ENCODE results near the gene PLET1.
A peak's percentile ranks its signal among the peaks of the same experiment; 100 is the strongest.

PLET1 gene

GRCh38 chr11:112247201-112247600, 13.5 kb downstream of the PLET1 start:
- Histone ChIP-seq H3K4me3 (ENCODE audit: low read length in 2 of 2) (no peak overlapping the region), H3K27me3 (ENCODE audit: control insufficient read depth in 1 of 2, insufficient read depth in 2 of 2, low read length in 2 of 2) (no peaks in the 10 kb centered on the region), H3K9ac (ENCODE audit: low read length in 2 of 2) (no peak overlapping the region), H3K9me3 (ENCODE audit: control insufficient read depth in 2 of 2, low read length in 2 of 2) (no peaks in the 10 kb centered on the region), H3K4me1 (ENCODE audit: control insufficient read depth, insufficient read depth, low read length) (no peaks in the 10 kb centered on the region), H3K27ac (ENCODE audit: low read length) (no peak overlapping the region), H3K36me3 (ENCODE audit: control insufficient read depth in 2 of 2, insufficient read depth in 2 of 2, low read length in 2 of 2) (no peaks in the 10 kb centered on the region)

GRCh38 chr11:112241486-112241885, 19.2 kb downstream of the PLET1 start:
- no peak overlapping the region for H3K27ac ChIP-seq (ENCODE audit: low read length)
- no peak overlapping the region for H3K4me3 ChIP-seq (ENCODE audit: low read length in 2 of 2)
- H3K9ac ChIP-seq (ENCODE audit: low read length in 2 of 2): no peak overlapping the region
- H3K36me3 ChIP-seq (ENCODE audit: control insufficient read depth in 2 of 2, insufficient read depth in 2 of 2, low read length in 2 of 2): peaks cover 13 to 15% of the 10 kb centered on the region in 2 donors
- no peaks in the 10 kb centered on the region for H3K27me3 ChIP-seq (ENCODE audit: control insufficient read depth in 1 of 2, insufficient read depth in 2 of 2, low read length in 2 of 2)
- H3K4me1 ChIP-seq (ENCODE audit: control insufficient read depth, insufficient read depth, low read length): no peaks in the 10 kb centered on the region
- no peaks in the 10 kb centered on the region for H3K9me3 ChIP-seq (ENCODE audit: control insufficient read depth in 2 of 2, low read length in 2 of 2)

- Histone ChIP-seq H3K4me3 (ENCODE audit: low read length in 2 of 2) (no peak overlapping the region), H3K4me1 (ENCODE audit: control insufficient read depth, insufficient read depth, low read length) (no peaks in the 10 kb centered on the region), H3K27me3 (ENCODE audit: control insufficient read depth in 1 of 2, insufficient read depth in 2 of 2, low read length in 2 of 2) (no peaks in the 10 kb centered on the region), H3K36me3 (ENCODE audit: control insufficient read depth in 2 of 2, insufficient read depth in 2 of 2, low read length in 2 of 2) (peaks cover 22 to 23% of the 10 kb centered on the region in 2 donors), H3K9me3 (ENCODE audit: control insufficient read depth in 2 of 2, low read length in 2 of 2) (no peaks in the 10 kb centered on the region), H3K27ac (ENCODE audit: low read length) (no peak overlapping the region), H3K9ac (ENCODE audit: low read length in 2 of 2) (no peak overlapping the region)
Observed at GRCh38 chr11:112238041-112238440, 22.6 kb downstream of the PLET1 start.

GRCh38 chr11:112237451-112237850, 23.2 kb downstream of the PLET1 start:
- H3K9ac ChIP-seq (ENCODE audit: low read length in 2 of 2): no peak overlapping the region
- H3K9me3 ChIP-seq (ENCODE audit: control insufficient read depth in 2 of 2, low read length in 2 of 2): no peaks in the 10 kb centered on the region
- H3K27ac ChIP-seq (ENCODE audit: low read length): no peak overlapping the region
- no peak overlapping the region for H3K4me3 ChIP-seq (ENCODE audit: low read length in 2 of 2)
- peaks cover 22 to 25% of the 10 kb centered on the region in 2 donors for H3K36me3 ChIP-seq (ENCODE audit: control insufficient read depth in 2 of 2, insufficient read depth in 2 of 2, low read length in 2 of 2)
- no peaks in the 10 kb centered on the region for H3K4me1 ChIP-seq (ENCODE audit: control insufficient read depth, insufficient read depth, low read length)
- H3K27me3 ChIP-seq (ENCODE audit: control insufficient read depth in 1 of 2, insufficient read depth in 2 of 2, low read length in 2 of 2): no peaks in the 10 kb centered on the region

GRCh38 chr11:112235750-112236390, 24.8 kb downstream of the PLET1 start:
- Histone ChIP-seq H3K27ac (ENCODE audit: low read length) (no peak overlapping the region), H3K4me3 (ENCODE audit: low read length in 2 of 2) (no peak overlapping the region), H3K36me3 (ENCODE audit: control insufficient read depth in 2 of 2, insufficient read depth in 2 of 2, low read length in 2 of 2) (peaks cover 25 to 29% of the 10 kb centered on the region in 2 donors), H3K4me1 (ENCODE audit: control insufficient read depth, insufficient read depth, low read length) (no peaks in the 10 kb centered on the region), H3K9me3 (ENCODE audit: control insufficient read depth in 2 of 2, low read length in 2 of 2) (no peaks in the 10 kb centered on the region), H3K27me3 (ENCODE audit: control insufficient read depth in 1 of 2, insufficient read depth in 2 of 2, low read length in 2 of 2) (no peaks in the 10 kb centered on the region), H3K9ac (ENCODE audit: low read length in 2 of 2) (no peak overlapping the region)

- no peak overlapping the region for H3K9ac ChIP-seq (ENCODE audit: low read length in 2 of 2)
- no peaks in the 10 kb centered on the region for H3K9me3 ChIP-seq (ENCODE audit: control insufficient read depth in 2 of 2, low read length in 2 of 2)
- no peak overlapping the region for H3K4me3 ChIP-seq (ENCODE audit: low read length in 2 of 2)
- H3K36me3 ChIP-seq (ENCODE audit: control insufficient read depth in 2 of 2, insufficient read depth in 2 of 2, low read length in 2 of 2): peaks cover 24 to 32% of the 10 kb centered on the region in 2 donors
- H3K4me1 ChIP-seq (ENCODE audit: control insufficient read depth, insufficient read depth, low read length): peaks cover 8% of the 10 kb centered on the region
- no peak overlapping the region for H3K27ac ChIP-seq (ENCODE audit: low read length)
- H3K27me3 ChIP-seq (ENCODE audit: control insufficient read depth in 1 of 2, insufficient read depth in 2 of 2, low read length in 2 of 2): no peaks in the 10 kb centered on the region
Observed at GRCh38 chr11:112231952-112232351, 28.7 kb downstream of the PLET1 start.

- no peak overlapping the region for H3K9ac ChIP-seq (ENCODE audit: low read length in 2 of 2)
- peaks cover 14% of the 10 kb centered on the region for H3K4me1 ChIP-seq (ENCODE audit: control insufficient read depth, insufficient read depth, low read length)
- no peak overlapping the region for H3K4me3 ChIP-seq (ENCODE audit: low read length in 2 of 2)
- H3K36me3 ChIP-seq (ENCODE audit: control insufficient read depth in 2 of 2, insufficient read depth in 2 of 2, low read length in 2 of 2): peaks cover 14 to 17% of the 10 kb centered on the region in 2 donors
- no peaks in the 10 kb centered on the region for H3K27me3 ChIP-seq (ENCODE audit: control insufficient read depth in 1 of 2, insufficient read depth in 2 of 2, low read length in 2 of 2)
- no peak overlapping the region for H3K27ac ChIP-seq (ENCODE audit: low read length)
- H3K9me3 ChIP-seq (ENCODE audit: control insufficient read depth in 2 of 2, low read length in 2 of 2): no peaks in the 10 kb centered on the region
Observed at GRCh38 chr11:112229746-112230433, 30.8 kb downstream of the PLET1 start.

- Histone ChIP-seq H3K9me3 (ENCODE audit: control insufficient read depth in 2 of 2, low read length in 2 of 2) (no peaks in the 10 kb centered on the region), H3K27ac (ENCODE audit: low read length) (no peak overlapping the region), H3K27me3 (ENCODE audit: control insufficient read depth in 1 of 2, insufficient read depth in 2 of 2, low read length in 2 of 2) (no peaks in the 10 kb centered on the region), H3K4me3 (ENCODE audit: low read length in 2 of 2) (no peak overlapping the region), H3K9ac (ENCODE audit: low read length in 2 of 2) (no peak overlapping the region), H3K4me1 (ENCODE audit: control insufficient read depth, insufficient read depth, low read length) (peaks cover 14% of the 10 kb centered on the region), H3K36me3 (ENCODE audit: control insufficient read depth in 2 of 2, insufficient read depth in 2 of 2, low read length in 2 of 2) (peaks cover 14 to 17% of the 10 kb centered on the region in 2 donors)
Observed at GRCh38 chr11:112229159-112229558, 31.5 kb downstream of the PLET1 start.

- Histone ChIP-seq H3K9ac (ENCODE audit: low read length in 2 of 2) (no peak overlapping the region), H3K4me3 (ENCODE audit: low read length in 2 of 2) (no peak overlapping the region), H3K36me3 (ENCODE audit: control insufficient read depth in 2 of 2, insufficient read depth in 2 of 2, low read length in 2 of 2) (peaks cover 14 to 17% of the 10 kb centered on the region in 2 donors), H3K9me3 (ENCODE audit: control insufficient read depth in 2 of 2, low read length in 2 of 2) (no peaks in the 10 kb centered on the region), H3K4me1 (ENCODE audit: control insufficient read depth, insufficient read depth, low read length) (peaks cover 14% of the 10 kb centered on the region), H3K27me3 (ENCODE audit: control insufficient read depth in 1 of 2, insufficient read depth in 2 of 2, low read length in 2 of 2) (no peaks in the 10 kb centered on the region), H3K27ac (ENCODE audit: low read length) (no peak overlapping the region)
Observed at GRCh38 chr11:112228706-112229105, 32.0 kb downstream of the PLET1 start.

GRCh38 chr11:112227471-112227870, 33.2 kb downstream of the PLET1 start:
- H3K9ac ChIP-seq (ENCODE audit: low read length in 2 of 2): peak overlapping the region; percentile 97 to 100
- no peaks in the 10 kb centered on the region for H3K27me3 ChIP-seq (ENCODE audit: control insufficient read depth in 1 of 2, insufficient read depth in 2 of 2, low read length in 2 of 2)
- no peaks in the 10 kb centered on the region for H3K9me3 ChIP-seq (ENCODE audit: control insufficient read depth in 2 of 2, low read length in 2 of 2)
- H3K27ac ChIP-seq (ENCODE audit: low read length): peak overlapping the region; percentile 99
- H3K36me3 ChIP-seq (ENCODE audit: control insufficient read depth in 2 of 2, insufficient read depth in 2 of 2, low read length in 2 of 2): peaks cover 14 to 16% of the 10 kb centered on the region in 2 donors
- H3K4me1 ChIP-seq (ENCODE audit: control insufficient read depth, insufficient read depth, low read length): peaks cover 14% of the 10 kb centered on the region
- H3K4me3 ChIP-seq (ENCODE audit: low read length in 2 of 2): peak overlapping the region; percentile 94 to 98

- Histone ChIP-seq H3K27me3 (ENCODE audit: control insufficient read depth in 1 of 2, insufficient read depth in 2 of 2, low read length in 2 of 2) (no peaks in the 10 kb centered on the region), H3K27ac (ENCODE audit: low read length) (peak overlapping the region; percentile 99), H3K36me3 (ENCODE audit: control insufficient read depth in 2 of 2, insufficient read depth in 2 of 2, low read length in 2 of 2) (peaks cover 11 to 14% of the 10 kb centered on the region in 2 donors), H3K4me3 (ENCODE audit: low read length in 2 of 2) (peak overlapping the region; percentile 94 to 98), H3K9ac (ENCODE audit: low read length in 2 of 2) (peak overlapping the region; percentile 97 to 100), H3K4me1 (ENCODE audit: control insufficient read depth, insufficient read depth, low read length) (peaks cover 17% of the 10 kb centered on the region), H3K9me3 (ENCODE audit: control insufficient read depth in 2 of 2, low read length in 2 of 2) (no peaks in the 10 kb centered on the region)
Observed at GRCh38 chr11:112226831-112227401, 33.7 kb downstream of the PLET1 start.
